Ramos (cell line): Measurements from ENCODE around the gene GASK1A.

ENCODE experiments used
- in situ Hi-C: fragments of 300-500 bp; cut with MboI; formaldehyde crosslinking; loops from one replicate; pipeline ENCODE4 v1.14.3; 2022; ENCODE audit warnings: low sequenced_read_pairs; ENCODE audit not compliant: unreplicated experiment

GASK1A gene

DNA sequence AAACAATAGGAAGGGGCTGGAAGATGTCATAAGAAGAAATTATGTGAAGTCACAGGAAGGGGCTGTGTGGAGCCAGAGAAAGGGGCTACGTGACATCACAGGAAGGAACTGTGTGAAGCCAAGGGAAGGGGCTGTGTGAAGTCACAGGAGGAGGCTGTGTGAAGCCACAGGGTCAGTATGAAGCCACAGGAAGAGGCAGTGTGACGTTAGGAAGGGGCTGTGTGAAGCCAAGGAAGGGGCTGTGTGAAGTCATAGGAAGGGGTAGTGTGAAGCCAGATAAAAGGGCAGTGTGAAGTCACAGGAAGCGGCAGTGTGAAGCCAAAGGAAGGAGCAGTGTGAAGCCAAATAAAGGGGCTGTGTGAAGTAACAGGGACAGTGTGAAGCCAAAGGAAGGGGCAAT lies 32.5 kb downstream of the GASK1A start:
- in situ Hi-C loops, result no loop called here

- in situ Hi-C loops, result no loop called here
Observed at GRCh38 chr3:43012174-43012573, 33.1 kb downstream of the GASK1A start.

DNA sequence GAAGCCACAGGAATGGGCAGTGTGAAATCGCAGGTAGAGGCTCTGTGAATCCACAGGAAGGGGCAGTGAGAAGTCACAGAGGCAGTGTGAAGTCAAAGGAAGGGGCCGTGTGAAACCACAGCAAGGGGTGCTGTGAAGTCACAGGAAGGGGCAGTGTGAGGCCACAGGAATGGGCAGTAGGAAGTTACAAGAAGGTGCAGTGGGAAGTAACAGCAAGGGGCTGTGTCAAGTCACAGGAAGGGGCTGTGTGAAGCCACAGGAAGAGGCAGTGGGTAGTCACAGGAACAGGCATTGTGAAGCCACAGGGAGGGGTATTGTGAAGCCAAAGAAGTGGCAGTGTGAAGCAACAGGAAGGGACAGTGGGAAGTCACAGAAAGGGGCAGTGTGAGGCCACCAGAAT lies 34.1 kb downstream of the GASK1A start:
- in situ Hi-C loops, result no loop called here

DNA sequence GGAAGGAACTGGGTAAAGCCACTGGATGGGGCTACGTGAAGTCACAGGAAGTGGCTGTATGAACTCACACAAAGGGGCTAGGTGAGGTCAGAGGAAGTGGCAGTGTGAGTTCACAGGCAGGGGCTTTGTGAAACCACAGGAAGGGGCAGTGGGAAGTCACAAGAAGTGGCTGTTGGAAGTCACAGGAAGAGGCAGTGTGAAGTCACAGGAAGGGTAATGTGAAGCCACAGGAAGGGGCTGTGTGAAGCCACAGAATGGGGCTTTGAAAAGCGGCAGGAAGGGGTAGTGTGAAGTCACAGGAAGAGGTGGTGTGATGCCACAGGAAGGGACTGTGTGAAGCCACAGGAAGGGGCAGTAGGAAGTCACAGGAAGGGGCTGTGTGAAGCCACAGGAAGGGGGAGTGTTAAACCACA lies 34.6 kb downstream of the GASK1A start:
- in situ Hi-C loops, result no loop called here

GRCh38 chr3:43014241-43014640 lies 35.1 kb downstream of the GASK1A start:
- in situ Hi-C loops, result no loop called here

- in situ Hi-C loops, result no loop called here
Observed at GRCh38 chr3:43014956-43015355, 35.8 kb downstream of the GASK1A start.

DNA sequence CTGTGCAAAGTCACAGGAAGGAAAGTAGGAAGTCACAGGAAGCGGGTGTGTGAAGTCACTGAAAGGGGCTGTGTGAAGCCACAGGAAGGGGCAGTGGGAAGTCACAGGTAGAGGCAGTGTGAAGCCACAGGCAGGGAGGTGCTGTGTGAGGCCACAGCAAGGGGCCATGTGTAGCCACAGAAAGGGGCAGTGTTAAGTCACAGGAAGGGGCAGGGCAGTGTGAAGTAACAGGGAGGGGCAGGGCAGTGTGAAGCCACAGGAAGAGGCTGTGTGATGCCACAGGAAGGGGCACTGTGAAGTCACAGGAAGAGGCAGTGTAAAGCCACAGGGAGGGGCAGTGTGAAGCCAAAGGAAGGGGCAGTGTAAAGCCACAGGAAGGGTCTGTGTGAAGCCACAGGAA lies 36.5 kb downstream of the GASK1A start:
- in situ Hi-C loops, result no loop called here

DNA sequence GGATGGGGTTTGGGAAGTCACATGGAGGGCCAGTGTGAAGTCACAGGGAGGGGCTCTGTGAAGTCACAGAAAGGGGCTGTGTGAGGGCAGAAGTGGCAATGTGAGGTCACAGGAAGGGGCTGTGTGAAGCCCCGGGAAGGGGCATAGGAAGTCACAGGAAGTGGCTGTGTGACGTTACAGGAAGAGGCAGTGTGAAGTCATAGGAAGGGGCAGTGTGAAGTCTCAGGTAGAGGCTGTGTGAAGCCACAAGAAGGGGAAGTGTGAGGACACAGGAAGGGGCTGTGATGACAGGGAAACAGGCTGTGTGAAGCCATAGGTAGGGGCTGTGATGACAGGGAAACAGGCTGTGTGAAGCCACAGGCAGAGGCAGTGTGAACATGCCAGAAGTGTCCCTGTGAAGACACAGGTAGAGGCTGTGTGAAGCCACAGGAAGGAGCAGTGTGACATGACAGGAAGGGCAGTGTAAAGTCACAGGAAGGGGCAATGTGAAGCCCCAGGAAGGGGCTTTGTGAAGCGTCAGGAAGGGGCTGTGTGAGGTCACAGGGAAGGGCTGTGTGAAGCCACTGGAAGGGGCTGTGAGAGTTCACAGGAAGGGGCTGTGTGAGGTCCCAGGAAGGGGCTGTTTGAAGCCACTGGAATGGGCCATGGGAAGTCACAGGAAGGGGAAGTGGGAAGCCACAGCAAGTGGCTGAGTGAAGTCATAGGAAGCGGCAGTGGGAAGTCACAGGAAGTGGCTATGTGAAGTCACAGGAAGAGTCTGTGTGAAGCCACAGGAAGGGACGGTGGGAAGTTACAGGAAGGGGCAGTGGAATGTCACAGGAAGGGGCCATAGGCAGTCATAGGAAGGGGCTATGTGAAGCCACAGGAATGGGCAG lies 37.1 kb downstream of the GASK1A start:
- in situ Hi-C loops, result no loop called here

- in situ Hi-C loops, result no loop called here
Observed at GRCh38 chr3:43017004-43017403, 37.9 kb downstream of the GASK1A start.

DNA sequence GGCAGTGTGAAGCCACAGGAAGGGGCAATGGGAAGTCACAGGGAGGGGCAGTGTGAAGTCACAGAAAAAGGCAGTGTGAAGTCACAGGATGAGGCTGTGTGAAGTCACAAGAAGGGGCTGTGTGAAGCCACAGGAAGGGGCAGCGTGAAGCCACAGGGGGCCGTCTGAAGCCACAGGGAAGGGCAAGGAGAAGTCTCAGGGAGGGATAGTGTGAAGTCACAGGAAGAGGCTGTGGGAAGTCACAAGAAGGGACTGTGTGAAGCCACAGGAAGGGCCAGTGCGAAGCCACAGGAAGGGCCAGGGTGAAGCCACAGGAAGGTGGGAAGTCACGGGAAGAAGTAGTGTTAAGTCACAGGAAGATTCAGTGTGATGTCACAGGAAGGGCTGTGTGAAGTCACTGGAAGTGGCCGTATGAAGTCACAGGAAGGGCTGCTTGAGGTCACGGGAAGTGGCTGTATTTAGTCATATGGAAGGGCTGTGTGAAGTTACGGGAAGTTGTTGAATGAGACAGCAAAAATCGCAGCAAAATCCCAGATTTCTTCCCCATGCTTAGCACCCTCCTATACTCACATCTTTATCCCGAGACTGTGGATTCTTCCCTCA lies 38.6 kb downstream of the GASK1A start:
- in situ Hi-C loops, result no loop called here

DNA sequence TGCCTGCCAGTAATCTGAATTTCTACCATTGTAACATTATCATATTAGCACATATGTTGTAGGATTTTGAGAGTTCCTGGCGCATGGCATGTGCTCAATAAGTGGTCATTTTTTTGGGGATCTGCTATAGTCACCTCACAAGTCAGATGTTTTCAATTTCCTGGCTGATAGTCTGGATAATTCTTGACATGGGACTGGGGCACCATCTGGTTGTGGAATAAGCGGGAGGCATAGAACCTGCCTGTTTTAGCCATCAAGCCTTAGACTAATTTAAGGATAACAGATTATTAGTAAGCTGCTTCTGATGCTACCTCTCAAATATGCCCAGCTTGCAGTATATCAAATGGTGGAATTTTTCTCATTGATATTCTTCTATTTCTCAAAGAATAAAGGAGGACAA lies 39.1 kb downstream of the GASK1A start:
- in situ Hi-C loops, result no loop called here

DNA sequence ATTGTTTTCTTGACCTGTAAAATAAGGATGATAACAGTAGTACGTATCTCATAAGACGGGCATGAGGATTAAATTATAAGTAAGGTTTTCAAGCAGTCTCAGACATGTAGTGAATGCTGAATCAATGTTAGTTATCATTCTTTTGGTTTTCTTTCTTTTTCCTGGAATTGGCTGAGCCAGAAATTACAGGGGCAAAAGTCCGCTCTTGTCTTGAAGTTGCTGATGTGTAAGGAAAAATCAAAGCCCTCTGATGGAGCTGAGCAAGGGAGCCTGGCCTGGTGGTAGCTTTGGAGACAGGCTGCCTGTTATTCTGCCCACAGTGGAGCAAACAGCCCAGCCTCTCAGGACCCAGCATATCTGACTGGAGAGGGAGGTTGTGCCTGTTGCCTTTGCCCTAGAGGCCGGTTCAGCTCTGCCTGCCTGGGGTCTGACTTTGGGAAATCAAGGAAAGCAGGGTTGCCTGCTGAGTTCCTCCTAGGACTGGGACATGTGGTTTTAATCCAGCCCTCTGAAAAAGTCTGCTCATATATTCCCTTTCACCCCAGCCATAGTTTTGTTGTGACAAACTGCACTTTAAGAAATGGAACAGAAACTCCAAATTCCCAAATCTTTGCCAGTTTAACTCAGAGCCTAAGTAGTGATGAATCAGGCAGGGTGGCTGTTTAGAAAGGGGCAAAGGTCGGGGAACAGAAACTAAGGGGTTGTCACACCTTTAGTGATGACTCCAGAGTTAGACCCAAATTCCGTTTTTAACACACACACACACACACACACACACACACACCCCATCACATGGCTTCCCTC lies 40.1 kb downstream of the GASK1A start:
- in situ Hi-C loops, result no loop called here

- in situ Hi-C loops, result no loop called here
Observed at GRCh38 chr3:43019826-43020225, 40.7 kb downstream of the GASK1A start.

GRCh38 chr3:43021186-43021585 lies 42.1 kb downstream of the GASK1A start:
- in situ Hi-C loops, result no loop called here

DNA sequence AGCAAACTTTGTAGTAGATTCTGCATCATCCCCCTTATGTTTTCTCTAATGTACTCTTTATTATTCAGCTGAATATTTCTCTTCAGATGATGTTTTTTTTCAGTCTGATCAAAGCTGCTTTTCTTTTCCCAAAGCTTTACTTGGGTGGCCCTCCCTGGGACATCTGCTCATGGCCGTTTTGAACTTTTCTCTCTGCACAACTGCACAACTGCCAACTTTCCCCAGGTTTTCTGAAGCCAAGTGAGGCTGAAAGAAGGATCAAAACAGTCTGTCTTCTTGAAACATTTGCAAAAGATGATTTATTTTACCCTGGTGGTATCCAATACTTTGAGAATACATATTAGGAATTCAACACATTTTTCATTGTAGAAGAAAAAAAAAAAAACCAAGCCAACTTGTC lies 43.0 kb downstream of the GASK1A start:
- in situ Hi-C loops, result no loop called here

DNA sequence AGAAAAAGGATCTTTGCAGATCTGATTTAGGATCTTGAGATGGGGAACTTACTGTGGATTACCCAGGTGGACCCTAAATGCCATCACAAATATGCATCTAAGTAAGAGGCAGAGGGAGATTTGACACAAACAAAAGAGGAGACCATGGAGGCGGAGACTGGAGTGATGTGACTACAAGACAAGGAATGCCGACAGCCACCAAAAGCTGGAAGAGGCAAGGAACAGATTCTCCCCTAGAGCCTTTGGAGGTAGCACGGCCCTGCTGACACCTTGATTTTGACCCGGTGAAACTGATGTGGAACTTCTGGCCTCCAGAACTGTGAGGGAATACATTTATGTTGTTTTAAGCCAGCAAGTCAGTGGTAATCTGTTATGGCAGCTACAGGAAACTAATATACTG lies 44.0 kb downstream of the GASK1A start:
- in situ Hi-C loops, result no loop called here

- in situ Hi-C loops, result no loop called here
Observed at GRCh38 chr3:43023746-43024145, 44.6 kb downstream of the GASK1A start.

DNA sequence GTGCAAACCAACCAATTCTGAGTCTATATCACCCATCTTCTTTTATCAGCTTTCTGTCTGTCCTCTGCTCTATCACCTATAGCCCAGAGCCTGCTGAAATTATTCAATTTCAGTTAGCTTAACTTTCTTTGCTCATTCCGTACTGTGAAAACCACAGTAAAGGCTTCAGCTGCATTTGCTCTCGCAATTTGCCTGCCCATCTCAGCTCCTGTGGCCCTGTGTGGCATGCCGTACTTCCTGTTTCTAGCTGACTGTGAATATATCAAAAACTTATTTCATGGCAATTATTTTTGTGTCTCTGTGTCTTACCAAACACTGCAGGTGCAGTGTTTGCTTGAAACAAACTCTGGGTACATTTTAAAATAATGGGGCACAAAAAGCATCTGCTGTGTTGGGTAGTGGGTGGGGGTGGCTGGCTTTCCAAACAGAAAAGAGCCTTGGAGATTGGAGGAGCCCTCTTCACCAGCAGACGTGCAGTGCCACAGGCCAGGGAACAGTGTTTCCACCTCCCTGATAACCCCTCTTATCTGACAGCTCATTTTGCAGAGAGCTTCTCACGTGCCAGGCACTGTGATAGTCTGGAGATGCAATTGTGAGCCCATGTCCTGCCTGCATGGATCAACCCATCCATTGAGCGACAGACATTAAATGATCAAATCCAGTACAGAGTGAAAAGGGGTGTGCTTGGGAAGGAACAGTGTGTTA lies 45.2 kb downstream of the GASK1A start:
- in situ Hi-C loops, result no loop called here

DNA sequence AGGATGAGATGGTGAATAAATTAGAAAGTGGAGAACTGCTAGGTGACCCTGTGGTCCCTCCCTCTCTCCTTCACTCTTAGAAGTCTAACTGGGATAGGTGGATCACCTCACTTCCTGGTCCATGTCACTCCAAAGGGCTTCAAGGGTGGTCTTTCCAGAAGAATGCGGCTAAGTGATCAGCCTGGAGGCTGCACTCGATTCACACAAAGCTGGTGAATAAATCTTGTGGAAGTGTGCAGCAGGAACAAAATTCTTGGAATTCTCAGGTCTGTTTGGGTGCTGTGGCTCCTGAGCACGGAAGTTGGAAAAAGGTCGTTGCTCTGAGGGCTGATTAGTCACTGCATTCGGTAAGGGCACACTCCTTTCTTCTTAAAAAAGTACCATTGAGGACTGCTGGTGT lies 46.3 kb downstream of the GASK1A start:
- in situ Hi-C loops, result no loop called here

GRCh38 chr3:43028001-43028400 lies 48.9 kb downstream of the GASK1A start:
- in situ Hi-C loops, result no loop called here
